Fibroblast of lung (primary cell): ENCODE results near the gene RASA3.

Experiments used
- CTCF ChIP-seq, 2 donors: IDR thresholded peaks in 1 of 2; conservative IDR thresholded peaks in 1 of 2; 1 replicate in 1 of 2; 2 replicates in 1 of 2; pipeline ENCODE4 v1.5.1; 2011 to 2012; ENCODE audit warnings: low read length in 2 of 2, control low read depth in 1 of 2, inconsistent platforms in 1 of 2, low read depth in 1 of 2, mild to moderate bottlenecking in 1 of 2
- EZH2 ChIP-seq: IDR thresholded peaks from 2 replicates; pipeline ENCODE4 v1.5.1; 2012; ENCODE audit warnings: low read length, control low read depth, mild to moderate bottlenecking; ENCODE audit errors: missing control alignments

- peak; percentile 66 to 73 for TF ChIP-seq CTCF (conservative IDR thresholded peaks at IDR 0.05 in 1 of 2, IDR thresholded peaks at IDR 0.05 in 1 of 2; ENCODE audit: low read depth in 1 of 2, low read length in 2 of 2)
- no peak for TF ChIP-seq EZH2
These were observed 185.0 kb downstream of the RASA3 start for GRCh38 chr13:113947311-113948033.
